GM03348 (cell line): ENCODE results near the gene MYLK.
"Not testable (repeated sequence)": the region's sequence is repeated elsewhere in the genome, so short reads cannot be mapped to it uniquely, and the experiment has no call there.

Source experiments
- DNase-seq: peaks from one replicate; pipeline ENCODE4 v3.0.0; 2012; ENCODE audit warnings: low spot score

The MYLK gene

GRCh38 chr3:123622766-123623165 is 261.4 kb downstream of the MYLK start:
- DNase-seq, result no peak

GRCh38 chr3:123621850-123622189 is 262.3 kb downstream of the MYLK start:
- DNase-seq, result no peak

GRCh38 chr3:123621186-123621849 is 262.8 kb downstream of the MYLK start:
- no peak for DNase-seq

GRCh38 chr3:123620343-123620742 is 263.8 kb downstream of the MYLK start:
- no peak for DNase-seq

GRCh38 chr3:123618768-123619484 is 265.2 kb downstream of the MYLK start:
- peak; percentile 40 for DNase-seq

GRCh38 chr3:123618076-123618708 is 265.9 kb downstream of the MYLK start:
- no peak for DNase-seq

GRCh38 chr3:123616593-123616992 is 267.5 kb downstream of the MYLK start:
- DNase-seq, result no peak

GRCh38 chr3:123613543-123613942 is 270.6 kb downstream of the MYLK start:
- DNase-seq, result no peak

GRCh38 chr3:123611674-123612073 is 272.5 kb downstream of the MYLK start:
- not testable (repeated sequence) for DNase-seq

- DNase-seq, result no peak
Measured at GRCh38 chr3:123611082-123611481, 273.1 kb downstream of the MYLK start.

- no peak for DNase-seq
Measured at GRCh38 chr3:123610331-123610730, 273.8 kb downstream of the MYLK start.

- no peak for DNase-seq
Measured at GRCh38 chr3:123609063-123609462, 275.1 kb downstream of the MYLK start.

- DNase-seq, result no peak
Measured at GRCh38 chr3:123608263-123608937, 275.7 kb downstream of the MYLK start.

GRCh38 chr3:123606527-123606926 is 277.6 kb downstream of the MYLK start:
- DNase-seq, result no peak

- DNase-seq, result no peak
Measured at GRCh38 chr3:123605789-123606234, 278.3 kb downstream of the MYLK start.

GRCh38 chr3:123603153-123603552 is 281.0 kb downstream of the MYLK start:
- DNase-seq, result not testable (repeated sequence)

- DNase-seq, result no peak
Measured at GRCh38 chr3:123602325-123602724, 281.8 kb downstream of the MYLK start.

- not testable (repeated sequence) for DNase-seq
Measured at GRCh38 chr3:123600863-123601262, 283.3 kb downstream of the MYLK start.

GRCh38 chr3:123597561-123597960 is 286.6 kb downstream of the MYLK start:
- DNase-seq, result no peak

GRCh38 chr3:123595396-123596180 is 288.5 kb downstream of the MYLK start:
- no peak for DNase-seq

GRCh38 chr3:123593381-123593780 is 290.8 kb downstream of the MYLK start:
- no peak for DNase-seq
